ENCODE results near the gene GNLY. TPM values are rescaled to one million over a fixed set of nuclear protein-coding genes. Genes with fewer than 3 reads are reported as not detected.

Gene GNLY
- total RNA-seq, 4 donors from 2014 or later = 1.0 to 5.5 (median 4.3) TPM

DNA sequence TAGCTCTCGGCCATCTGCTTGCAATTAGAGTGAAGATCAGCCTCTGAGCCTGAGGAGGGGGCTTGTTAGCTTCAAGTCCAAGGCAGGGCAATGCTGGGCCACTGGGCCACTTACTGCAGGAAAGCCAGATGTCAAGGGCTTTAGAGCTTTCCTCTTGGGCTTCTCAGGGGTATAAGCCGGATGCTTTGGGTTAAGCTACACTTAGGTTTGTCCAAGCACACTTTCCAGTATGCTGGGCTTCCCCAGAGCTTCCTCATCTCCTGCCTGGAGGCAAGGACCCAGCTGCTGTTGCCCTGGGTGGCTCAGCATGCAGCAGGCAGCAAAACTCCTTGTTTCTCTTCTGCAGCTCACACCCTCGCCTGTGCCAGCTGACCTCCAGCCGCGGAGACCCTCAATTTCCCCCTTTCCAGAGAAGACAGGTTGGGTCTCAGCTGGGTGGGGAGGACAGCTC, 30.6 kb downstream of the GNLY start:
- ATAC-seq (ENCODE audit: low FRiP score) (no peak), DNase-seq (ENCODE audit: low spot score) (no peak)
- TF ChIP-seq, protein P1, sequence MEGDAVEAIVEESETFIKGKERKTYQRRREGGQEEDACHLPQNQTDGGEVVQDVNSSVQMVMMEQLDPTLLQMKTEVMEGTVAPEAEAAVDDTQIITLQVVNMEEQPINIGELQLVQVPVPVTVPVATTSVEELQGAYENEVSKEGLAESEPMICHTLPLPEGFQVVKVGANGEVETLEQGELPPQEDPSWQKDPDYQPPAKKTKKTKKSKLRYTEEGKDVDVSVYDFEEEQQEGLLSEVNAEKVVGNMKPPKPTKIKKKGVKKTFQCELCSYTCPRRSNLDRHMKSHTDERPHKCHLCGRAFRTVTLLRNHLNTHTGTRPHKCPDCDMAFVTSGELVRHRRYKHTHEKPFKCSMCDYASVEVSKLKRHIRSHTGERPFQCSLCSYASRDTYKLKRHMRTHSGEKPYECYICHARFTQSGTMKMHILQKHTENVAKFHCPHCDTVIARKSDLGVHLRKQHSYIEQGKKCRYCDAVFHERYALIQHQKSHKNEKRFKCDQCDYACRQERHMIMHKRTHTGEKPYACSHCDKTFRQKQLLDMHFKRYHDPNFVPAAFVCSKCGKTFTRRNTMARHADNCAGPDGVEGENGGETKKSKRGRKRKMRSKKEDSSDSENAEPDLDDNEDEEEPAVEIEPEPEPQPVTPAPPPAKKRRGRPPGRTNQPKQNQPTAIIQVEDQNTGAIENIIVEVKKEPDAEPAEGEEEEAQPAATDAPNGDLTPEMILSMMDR (IDR thresholded peaks at IDR 0.05) = no peak

- DNase-seq (ENCODE audit: low spot score) (no peak), ATAC-seq (ENCODE audit: low FRiP score) (no peak)
- TF ChIP-seq, protein P1 (IDR thresholded peaks at IDR 0.05) = no peak
Measured at GRCh38 chr2:85725451-85725850, 31.3 kb downstream of the GNLY start.

DNA sequence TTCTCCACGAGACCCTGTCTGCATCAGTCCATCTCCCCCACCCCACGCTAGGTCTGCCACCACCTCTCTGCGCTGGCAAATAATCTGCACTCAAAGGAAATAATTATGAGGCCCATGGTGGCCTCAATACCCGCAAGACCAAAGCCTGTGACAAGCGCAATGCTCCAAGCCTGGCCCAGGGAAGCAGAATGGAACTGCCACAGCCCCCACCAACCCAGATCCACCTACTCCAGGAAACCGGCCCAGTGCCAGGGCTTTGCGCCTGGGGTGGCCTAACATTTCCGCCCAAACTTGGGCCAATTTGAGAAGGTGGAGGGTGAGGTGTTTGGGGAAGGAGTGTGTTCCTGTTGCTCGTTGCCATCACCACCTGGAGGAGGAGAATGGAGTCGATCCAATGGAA, 33.6 kb downstream of the GNLY start:
- ATAC-seq (ENCODE audit: low FRiP score) (no peak), DNase-seq (ENCODE audit: low spot score) (no peak)
- TF ChIP-seq, protein P1 (IDR thresholded peaks at IDR 0.05) = no peak

- no peak for ATAC-seq (ENCODE audit: low FRiP score)
- TF ChIP-seq, protein P1 (IDR thresholded peaks at IDR 0.05) = no peak
- no peak for DNase-seq (ENCODE audit: low spot score)
Measured at GRCh38 chr2:85728342-85728741, 34.2 kb downstream of the GNLY start.

DNA sequence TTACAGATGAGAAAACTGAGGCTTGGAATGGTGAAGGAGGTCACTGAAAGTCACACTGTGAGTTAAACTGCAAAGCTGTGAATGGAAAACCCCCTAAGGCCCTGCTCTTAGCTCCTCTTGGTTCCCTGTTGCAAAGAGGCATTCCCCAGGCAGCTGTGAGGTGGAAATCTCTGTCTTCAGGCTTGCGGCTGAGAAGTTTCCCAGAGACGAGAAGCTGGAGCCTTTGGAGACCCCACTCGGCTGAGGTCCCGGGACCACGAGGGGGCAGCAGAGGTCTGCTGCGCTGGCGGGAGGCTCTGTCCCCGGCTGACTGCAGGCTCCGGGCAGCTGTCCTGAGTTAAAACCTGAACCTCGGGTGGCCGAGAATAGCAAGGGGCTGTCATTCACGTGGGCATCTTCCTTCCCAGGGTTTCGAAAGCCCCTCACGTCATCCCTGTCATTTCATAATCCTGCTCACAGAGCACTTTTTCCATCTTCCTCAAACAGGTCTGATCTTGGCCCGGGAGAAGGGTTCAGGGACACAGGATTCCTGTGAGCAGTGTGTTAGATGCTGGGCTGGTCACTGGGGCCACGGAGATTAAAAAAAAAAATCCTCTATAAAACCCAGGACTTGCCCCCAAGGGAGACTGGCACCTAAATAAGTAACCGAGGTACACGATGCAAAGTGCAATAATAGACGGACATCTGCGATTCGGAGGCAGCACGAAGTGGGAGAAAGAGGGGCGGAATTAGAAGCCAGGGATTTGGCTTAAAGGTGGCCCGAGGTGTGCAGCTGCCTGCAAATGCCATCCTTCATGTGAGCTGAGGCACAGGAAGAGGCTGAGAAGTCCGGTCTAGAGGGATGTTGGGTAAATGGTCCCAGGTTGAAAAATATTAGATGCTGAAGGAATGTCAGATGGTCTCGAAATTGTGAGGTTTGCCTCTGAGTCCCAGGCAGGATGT, 35.0 kb downstream of the GNLY start:
- DNase-seq (ENCODE audit: low spot score) (peak; percentile 84), ATAC-seq (ENCODE audit: low FRiP score) (peak; percentile 90)
- TF ChIP-seq, protein P1 (IDR thresholded peaks at IDR 0.05) = peak in 2 of 3 donors; percentile 39 to 88

GRCh38 chr2:85729825-85730510, 35.8 kb downstream of the GNLY start:
- no peak for ATAC-seq (ENCODE audit: low FRiP score)
- TF ChIP-seq, protein P1 (IDR thresholded peaks at IDR 0.05) = no peak
- no peak for DNase-seq (ENCODE audit: low spot score)
